ENCODE measurements around the gene RFWD3.

GRCh38 chr16:74608944-74609343 lies 57.7 kb downstream of the RFWD3 start:
- no peak for TF ChIP-seq CTCF (IDR thresholded peaks at IDR 0.05)
- no peak for TF ChIP-seq EZH2 (IDR thresholded peaks at IDR 0.05)
